ENCODE data around the gene SPOCK1.
A peak's percentile ranks its signal among the peaks of the same experiment; 100 is the strongest.

Gene SPOCK1

GRCh38 chr5:137220523-137220927, 278.6 kb downstream of the SPOCK1 start:
- Histone ChIP-seq H3K4me3 (ENCODE audit: low read depth, low read length) (no peak overlapping the region), H3K36me3 (replicated peaks) (no peaks in the 10 kb centered on the region), H3K27me3 (replicated peaks) (no peaks in the 10 kb centered on the region), H3K27ac (no peak overlapping the region)
- peak; percentile 67 for TF ChIP-seq CTCF (IDR thresholded peaks at IDR 0.05; ENCODE audit: low read depth, low read length, missing control alignments)
- in situ Hi-C loops (cut with HindIII; ENCODE audit: low pct_ligation_motif_present, low sequenced_read_pairs): no loop called here
- peak; percentile 55 for DNase-seq

GRCh38 chr5:137218896-137219295, 280.2 kb downstream of the SPOCK1 start:
- in situ Hi-C loops (cut with HindIII; ENCODE audit: low pct_ligation_motif_present, low sequenced_read_pairs): no loop called here
- no peaks in the 10 kb centered on the region for H3K27me3 ChIP-seq (replicated peaks)
- DNase-seq: no peak
- H3K36me3 ChIP-seq (replicated peaks): no peaks in the 10 kb centered on the region
- TF ChIP-seq CTCF (IDR thresholded peaks at IDR 0.05; ENCODE audit: low read depth, low read length, missing control alignments): no peak
- no peak overlapping the region for H3K4me3 ChIP-seq (ENCODE audit: low read depth, low read length)
- no peak overlapping the region for H3K27ac ChIP-seq

GRCh38 chr5:137218471-137218870, 280.7 kb downstream of the SPOCK1 start:
- no peak for DNase-seq
- H3K27ac ChIP-seq: no peak overlapping the region
- in situ Hi-C loops (cut with HindIII; ENCODE audit: low pct_ligation_motif_present, low sequenced_read_pairs): no loop called here
- H3K4me3 ChIP-seq (ENCODE audit: low read depth, low read length): no peak overlapping the region
- TF ChIP-seq CTCF (IDR thresholded peaks at IDR 0.05; ENCODE audit: low read depth, low read length, missing control alignments): no peak
- no peaks in the 10 kb centered on the region for H3K36me3 ChIP-seq (replicated peaks)
- H3K27me3 ChIP-seq (replicated peaks): no peaks in the 10 kb centered on the region

- Histone ChIP-seq H3K36me3 (replicated peaks) (no peaks in the 10 kb centered on the region), H3K4me3 (ENCODE audit: low read depth, low read length) (no peak overlapping the region), H3K27ac (no peak overlapping the region), H3K27me3 (replicated peaks) (no peaks in the 10 kb centered on the region)
- DNase-seq: no peak
- TF ChIP-seq CTCF (IDR thresholded peaks at IDR 0.05; ENCODE audit: low read depth, low read length, missing control alignments): no peak
- in situ Hi-C loops (cut with HindIII; ENCODE audit: low pct_ligation_motif_present, low sequenced_read_pairs): no loop called here
Observed at GRCh38 chr5:137217599-137218200, 281.4 kb downstream of the SPOCK1 start.

- H3K4me3 ChIP-seq (ENCODE audit: low read depth, low read length): no peak overlapping the region
Observed at GRCh38 chr5:137216976-137217598, 282.0 kb downstream of the SPOCK1 start.

More at GRCh38 chr5:137216976-137217598, 282.0 kb downstream of the SPOCK1 start:
- no peak for DNase-seq
- Histone ChIP-seq H3K27ac (no peak overlapping the region), H3K27me3 (replicated peaks) (no peaks in the 10 kb centered on the region), H3K36me3 (replicated peaks) (no peaks in the 10 kb centered on the region)
- in situ Hi-C loops (cut with HindIII; ENCODE audit: low pct_ligation_motif_present, low sequenced_read_pairs): no loop called here
- no peak for TF ChIP-seq CTCF (IDR thresholded peaks at IDR 0.05; ENCODE audit: low read depth, low read length, missing control alignments)
